ENCODE data around the gene RERE.
"Not testable (repeated sequence)": the region's sequence is repeated elsewhere in the genome, so short reads cannot be mapped to it uniquely, and the experiment has no call there.

The RERE gene

DNA sequence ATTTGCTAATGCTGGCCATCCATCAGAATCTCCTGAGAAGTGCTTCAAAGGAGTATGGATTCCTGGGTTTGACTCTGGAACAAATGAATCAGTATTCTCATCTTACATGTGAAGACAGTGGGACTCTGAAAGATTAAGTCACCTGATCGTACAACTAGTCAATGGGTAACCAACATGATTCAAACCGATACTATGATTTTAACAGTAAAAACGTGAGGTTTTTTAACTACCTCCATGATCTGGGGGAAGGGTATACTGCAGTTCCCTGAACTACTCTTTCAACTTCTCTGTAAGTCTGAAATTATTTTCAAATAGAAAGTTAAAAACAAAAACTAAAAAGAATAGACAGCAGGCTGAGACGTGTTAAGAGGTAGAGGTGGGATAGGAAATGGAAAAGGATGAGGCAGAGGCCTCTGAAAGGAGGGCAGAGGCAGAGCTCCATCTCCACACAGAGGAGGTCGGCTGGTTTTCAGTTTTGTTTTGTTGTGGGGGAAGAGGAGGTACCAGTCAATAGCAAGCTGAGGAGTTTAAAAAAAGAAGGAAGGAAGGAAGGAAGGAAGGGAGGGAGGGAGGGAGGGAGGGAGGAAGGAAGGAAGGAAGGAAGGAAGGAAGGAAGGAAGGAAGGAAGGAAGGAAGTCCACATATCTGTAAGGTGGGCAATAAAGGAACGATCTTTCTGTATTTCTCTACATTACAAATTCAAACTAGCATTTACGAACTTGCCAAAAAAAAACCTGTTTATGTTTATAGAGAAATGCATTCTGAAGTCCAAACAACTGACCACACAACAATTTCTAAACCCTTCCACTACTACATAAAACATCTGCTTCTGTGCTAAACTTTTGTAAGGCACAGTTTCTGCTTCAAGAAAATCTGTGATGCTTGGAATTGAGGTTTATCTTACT lies 213.1 kb downstream of the RERE start:
- H3K4me3 ChIP-seq (ENCODE audit: low read length): no peak overlapping the region
- no peak for DNase-seq (ENCODE audit: low read depth, low spot score)

DNA sequence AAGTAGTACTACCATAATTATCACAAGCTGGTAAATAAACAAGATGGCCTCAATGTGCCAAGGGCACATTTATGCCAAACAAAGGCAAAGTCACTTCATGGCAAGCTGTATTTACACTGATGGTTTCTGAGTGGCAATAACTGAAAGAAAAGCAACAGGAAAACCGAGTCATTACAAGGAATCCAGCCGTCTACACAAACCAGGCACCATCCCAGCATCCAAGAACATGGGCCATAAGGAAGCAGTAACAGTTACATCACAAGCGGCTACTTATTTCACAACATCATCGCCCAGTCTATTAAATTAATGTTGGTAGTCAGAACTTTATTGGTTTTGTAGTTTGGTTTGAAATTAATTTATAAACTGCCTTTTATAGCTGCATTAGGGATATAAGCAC lies 214.2 kb downstream of the RERE start:
- DNase-seq (ENCODE audit: low read depth, low spot score): no peak
- no peak overlapping the region for H3K4me3 ChIP-seq (ENCODE audit: low read length)

DNA sequence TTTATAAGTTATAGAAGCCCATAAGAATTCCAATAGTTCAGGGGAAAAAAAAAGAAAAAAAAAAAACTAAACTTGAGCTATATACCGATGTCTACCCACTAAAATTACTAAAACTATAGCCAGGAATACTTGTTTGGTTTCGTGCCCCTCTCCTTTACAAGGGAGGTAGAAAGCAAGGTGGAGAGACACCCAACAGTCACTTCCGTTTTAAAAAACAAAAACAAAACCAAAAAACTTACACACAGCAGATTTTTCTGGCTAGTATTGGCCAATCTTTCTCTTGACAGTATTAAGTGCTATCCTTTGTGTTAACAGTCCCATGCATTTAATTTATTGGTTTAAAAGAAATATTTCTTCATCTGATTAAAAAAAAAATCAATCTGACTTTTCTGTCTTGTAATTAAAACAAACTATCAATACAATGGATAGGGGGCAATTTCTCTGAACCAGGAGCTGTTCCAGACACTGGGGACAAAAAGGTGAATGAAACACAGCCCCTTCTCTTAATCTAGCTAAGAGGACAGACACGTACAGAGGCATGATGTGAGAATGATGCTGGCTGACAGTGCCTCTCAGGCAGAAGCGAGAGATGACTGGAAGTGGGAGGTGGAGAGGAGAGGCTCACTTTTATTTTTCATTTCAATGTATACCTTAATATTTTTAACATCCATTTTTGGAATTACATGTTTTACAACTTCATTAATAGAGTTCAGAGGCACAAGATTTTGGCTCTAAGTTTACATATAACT lies 214.8 kb downstream of the RERE start:
- no peak overlapping the region for H3K4me3 ChIP-seq (ENCODE audit: low read length)
- no peak for DNase-seq (ENCODE audit: low read depth, low spot score)

DNA sequence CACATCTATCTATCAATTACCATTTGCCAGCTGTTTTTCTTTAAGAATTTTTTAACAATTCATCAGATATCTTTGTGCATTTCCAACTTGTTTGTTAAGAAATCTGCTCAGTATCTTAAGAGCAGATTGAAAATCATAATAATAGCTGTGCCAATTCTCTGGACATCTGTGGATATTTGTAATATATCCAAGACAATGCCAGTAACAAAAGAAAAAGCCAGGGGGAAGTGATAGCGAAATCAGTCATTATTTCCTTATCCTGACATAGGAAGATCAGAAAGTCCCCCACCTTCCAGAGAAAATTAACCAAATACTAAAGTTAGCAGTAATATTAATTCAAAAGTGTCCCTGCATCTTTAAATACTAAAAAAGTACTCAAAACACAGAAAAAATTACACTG lies 217.1 kb downstream of the RERE start:
- no peak for DNase-seq (ENCODE audit: low read depth, low spot score)
- H3K4me3 ChIP-seq (ENCODE audit: low read length): no peak overlapping the region

DNA sequence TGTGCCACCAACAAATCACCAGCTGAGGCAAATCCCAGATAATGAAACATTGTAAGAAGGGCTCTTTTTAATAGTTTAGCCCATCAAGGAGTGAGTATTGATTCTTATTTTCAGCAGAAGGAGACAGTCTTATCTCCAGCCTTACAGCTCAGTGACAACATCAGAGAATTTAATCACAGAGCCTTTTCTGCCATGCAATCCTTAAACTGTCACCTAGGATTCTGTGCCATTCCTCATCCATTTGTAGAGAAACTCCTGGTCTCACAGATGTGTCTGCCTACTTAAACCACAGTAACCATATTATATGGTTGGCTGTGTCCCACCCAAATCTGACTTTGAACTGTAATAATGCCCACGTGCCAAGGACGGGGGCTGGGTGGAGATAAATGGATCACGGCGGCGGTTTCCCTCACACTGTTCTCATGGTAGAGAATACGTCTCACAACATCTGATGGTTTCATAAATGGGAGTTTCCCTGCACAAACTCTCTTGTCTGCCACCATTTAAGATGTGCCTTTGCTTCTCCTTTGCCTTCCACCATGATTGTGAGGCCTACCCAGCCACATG lies 217.7 kb downstream of the RERE start:
- H3K4me3 ChIP-seq (ENCODE audit: low read length): no peak overlapping the region
- DNase-seq (ENCODE audit: low read depth, low spot score): no peak

DNA sequence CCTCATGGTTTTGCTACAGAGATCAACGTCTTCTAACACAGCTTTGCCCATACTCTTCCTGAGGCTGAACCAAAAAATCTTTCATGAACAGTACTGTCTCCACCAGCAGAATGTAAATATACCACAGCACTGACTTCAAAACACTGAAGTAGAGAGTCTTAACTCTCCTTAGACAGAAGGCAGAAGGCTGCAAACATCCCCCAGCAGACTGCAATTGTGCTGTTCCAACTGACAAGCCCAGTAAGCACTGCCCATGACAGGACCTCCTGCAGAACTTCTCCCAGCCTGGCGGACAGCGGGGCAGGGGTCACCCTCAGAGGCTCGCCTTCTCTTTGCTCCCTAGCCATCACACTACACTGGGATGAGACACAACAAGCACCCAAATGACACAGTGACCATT lies 218.7 kb downstream of the RERE start:
- no peak for DNase-seq (ENCODE audit: low read depth, low spot score)
- H3K4me3 ChIP-seq (ENCODE audit: low read length): no peak overlapping the region

DNA sequence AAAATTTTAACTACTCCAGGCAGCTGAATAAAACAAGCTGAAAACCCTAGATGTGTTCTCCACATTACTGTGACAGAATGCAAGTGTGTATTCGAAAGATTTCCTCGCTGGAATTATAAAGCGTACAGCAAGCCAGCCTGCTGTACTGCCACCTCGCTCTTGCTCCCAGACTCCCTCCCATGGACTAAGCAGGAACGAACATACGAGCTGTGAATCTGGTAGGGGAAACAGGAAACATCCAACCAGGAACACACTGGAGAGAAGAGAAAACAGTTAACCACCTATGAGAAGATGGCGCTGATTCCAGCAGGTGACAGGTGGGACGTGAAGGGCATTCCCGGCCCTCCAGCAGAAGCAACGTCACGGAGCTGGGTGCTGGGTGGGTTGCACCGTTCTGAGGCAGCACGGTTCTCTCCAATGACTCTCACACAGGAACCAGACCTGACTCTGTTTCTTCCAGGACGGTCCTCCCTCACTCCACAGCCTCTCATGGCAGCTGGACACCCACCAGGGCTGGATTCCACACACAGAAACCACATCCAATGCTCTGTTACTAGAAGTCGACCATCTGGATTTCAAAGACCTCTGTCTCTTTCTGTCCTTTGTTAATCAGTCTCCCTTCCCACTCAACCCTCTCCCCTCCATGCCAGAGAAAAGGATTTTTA lies 219.2 kb downstream of the RERE start:
- H3K4me3 ChIP-seq (ENCODE audit: low read length): no peak overlapping the region
- DNase-seq (ENCODE audit: low read depth, low spot score): no peak

DNA sequence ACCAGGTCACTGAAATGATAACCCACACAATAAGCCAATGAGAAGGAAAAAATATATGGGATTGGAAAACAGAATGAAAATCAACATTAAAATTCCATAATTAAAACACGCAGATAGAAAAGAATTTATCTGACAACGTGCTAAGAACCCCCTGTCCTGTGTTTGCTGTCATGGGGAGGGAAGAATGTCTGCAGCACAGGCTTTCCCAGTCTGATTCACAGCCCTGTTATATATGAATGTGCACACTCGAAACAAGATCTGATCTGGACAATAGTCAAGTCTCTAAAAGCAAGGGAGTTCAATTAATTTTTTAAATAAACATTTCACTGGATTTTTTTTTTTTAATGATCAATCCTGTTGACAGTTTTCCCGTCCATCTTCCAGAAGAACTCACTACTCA lies 220.0 kb downstream of the RERE start:
- no peak overlapping the region for H3K4me3 ChIP-seq (ENCODE audit: low read length)
- no peak for DNase-seq (ENCODE audit: low read depth, low spot score)

DNA sequence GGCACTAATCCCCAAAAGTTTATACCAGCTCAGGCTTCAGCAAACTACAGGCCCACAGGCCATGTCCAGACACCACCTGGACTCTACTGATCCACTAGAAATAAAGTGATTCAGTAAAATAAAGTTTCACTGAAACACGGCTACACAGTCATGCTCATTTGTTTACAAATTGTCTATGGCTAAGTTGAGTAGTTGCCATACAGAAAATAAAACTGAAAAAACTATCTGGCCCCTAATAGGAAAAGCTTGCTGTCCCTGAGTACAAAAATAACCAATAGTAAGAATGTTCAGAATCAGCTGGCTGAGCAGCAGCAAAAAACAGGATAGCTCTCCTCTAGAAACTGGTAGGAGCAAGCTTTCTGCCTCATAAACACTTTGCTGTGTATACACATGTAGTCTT lies 221.5 kb downstream of the RERE start:
- DNase-seq (ENCODE audit: low read depth, low spot score): no peak
- H3K4me3 ChIP-seq (ENCODE audit: low read length): no peak overlapping the region

DNA sequence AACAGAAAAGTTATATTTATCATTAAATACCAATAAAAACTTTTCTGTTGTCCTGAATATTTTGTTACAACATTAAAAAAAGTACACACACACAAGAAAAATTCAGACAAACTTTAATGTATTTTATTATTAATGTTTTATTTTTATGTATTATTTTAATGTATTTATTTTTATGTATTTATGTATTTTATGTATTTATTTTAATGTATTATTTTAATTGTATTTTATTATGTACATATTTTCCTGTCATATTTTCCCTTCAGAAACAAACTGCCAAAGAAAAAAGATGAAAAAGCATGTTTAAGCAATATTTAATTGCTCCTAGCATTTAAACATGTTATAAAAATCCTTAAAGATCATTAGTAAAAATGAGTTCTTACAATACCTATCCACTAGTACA lies 222.1 kb downstream of the RERE start:
- no peak for DNase-seq (ENCODE audit: low read depth, low spot score)
- no peak overlapping the region for H3K4me3 ChIP-seq (ENCODE audit: low read length)

DNA sequence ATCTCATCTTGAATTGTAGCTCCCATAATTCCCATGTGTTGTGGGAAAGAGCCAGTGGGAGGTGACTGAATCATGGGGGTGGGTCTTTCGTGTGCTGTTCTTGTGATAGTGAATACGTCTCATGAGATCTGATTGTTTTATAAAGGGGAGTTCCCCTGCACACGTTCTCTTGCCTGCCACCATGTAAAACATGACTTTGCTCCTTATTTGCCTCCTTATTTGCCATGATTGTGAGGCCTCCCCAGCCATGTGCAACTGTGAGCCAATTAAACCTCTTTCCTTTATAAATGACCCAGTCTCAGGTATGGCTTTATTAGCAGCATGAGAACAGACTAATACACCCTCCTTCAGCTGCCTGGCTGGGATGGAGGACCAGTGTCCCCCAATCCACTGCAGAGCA lies 224.1 kb downstream of the RERE start:
- H3K4me3 ChIP-seq (ENCODE audit: low read length); DNase-seq (ENCODE audit: low read depth, low spot score): not testable (repeated sequence)

DNA sequence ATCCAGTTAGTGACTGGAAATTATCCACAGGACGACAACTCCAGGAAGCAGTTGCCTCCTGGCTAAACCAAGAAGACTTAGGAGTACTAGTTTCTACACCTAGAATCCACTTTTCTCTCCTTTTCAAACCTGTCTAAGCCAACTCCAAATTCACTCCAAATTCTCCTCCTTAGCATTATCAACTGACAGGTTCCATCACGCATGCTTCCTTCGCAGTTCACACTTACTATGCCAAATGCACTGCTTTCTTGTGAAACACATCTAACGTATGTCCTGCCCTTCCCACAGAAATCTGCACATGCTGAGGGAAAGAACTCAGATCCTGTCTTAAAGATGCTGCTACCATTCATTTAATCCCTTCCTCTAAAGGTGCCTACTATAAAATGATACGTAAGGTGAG lies 225.9 kb downstream of the RERE start:
- no peak for DNase-seq (ENCODE audit: low read depth, low spot score)
- H3K4me3 ChIP-seq (ENCODE audit: low read length): no peak overlapping the region

DNA sequence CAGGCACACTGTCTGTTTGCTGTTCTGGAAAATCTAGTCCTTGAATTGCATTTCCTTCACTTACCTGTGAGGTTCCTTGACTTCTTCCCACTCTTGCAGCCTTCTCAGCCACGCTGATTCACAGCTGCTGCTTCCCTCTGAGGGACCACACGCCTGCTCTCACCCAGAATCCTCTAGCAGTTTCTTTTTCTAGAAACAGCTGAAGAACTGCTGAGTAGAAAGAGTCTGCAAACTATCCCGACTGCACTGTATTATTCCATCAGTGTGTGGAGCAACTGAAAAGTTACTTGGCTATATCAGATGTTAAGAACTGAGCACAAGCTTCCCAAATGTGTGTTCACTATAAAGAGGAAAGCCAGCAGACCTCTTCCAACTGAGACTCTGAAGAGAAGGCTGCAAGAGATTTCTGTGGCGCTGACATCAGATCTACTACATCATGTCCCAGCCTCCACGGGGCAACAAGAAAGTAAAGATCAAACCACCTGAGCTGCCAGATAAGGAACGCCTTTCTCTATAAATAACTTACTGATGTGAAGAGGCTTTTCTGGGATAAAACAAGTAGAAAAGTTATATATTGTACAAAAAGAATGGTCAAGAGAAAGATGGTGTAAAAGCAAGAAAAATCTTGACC lies 226.6 kb downstream of the RERE start:
- no peak for DNase-seq (ENCODE audit: low read depth, low spot score)
- no peak overlapping the region for H3K4me3 ChIP-seq (ENCODE audit: low read length)

DNA sequence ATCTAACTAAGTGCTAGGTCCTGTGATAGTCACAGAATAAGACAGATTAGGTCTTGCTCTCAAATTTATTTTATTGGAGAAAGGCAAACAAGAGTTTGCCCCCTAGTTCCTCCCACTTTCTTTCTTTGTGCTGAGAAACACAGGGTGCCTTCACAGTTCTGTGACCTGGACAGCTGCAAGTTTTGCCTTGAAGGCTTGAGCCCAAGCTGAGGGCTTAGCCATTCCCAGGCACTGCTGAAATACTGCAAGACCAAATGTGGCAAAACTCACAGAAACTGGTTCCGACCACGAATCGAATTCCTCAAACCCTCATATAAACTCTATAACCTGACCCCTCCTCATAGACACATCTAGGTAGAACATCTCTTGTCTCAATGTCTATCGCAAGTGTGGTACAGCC lies 227.9 kb downstream of the RERE start:
- no peak for DNase-seq (ENCODE audit: low read depth, low spot score)
- H3K4me3 ChIP-seq (ENCODE audit: low read length): no peak overlapping the region

DNA sequence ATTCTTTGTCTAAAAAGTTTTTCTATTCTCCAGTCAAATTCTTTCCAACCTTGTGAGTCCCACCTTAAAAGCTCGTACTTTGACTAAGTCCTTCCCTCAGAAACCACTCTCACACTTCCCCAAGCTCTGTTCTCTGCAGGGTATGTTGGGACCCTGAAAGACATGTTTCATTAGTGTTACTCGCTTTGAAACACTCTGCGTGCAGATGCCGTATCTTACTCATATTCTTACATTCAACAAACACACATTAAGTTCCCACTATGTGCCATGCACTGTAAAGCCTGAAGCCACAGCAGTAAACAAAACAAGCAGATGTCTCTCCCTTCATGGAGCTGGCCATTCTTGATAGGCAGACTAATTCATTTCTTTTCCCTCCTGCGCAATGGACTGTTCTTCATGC lies 229.7 kb downstream of the RERE start:
- DNase-seq (ENCODE audit: low read depth, low spot score): no peak
- H3K4me3 ChIP-seq (ENCODE audit: low read length): no peak overlapping the region

DNA sequence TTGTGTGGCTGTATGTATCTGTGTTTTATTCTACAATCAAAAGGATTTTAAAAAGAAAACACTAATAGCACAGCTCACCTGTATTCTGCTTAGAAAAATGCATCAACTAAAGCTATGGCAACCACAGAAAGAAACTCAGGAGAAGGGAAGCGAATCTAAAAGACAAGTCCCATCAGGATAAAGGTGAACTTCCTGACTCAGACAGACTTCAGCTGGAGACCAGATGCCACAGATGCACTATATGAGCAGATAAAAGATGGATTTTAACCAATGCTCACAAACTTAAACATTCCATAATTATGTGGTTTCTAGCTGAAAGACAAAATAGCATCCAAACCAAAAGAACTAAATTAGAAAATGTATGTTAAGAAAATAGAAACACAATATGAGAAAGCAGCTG lies 231.0 kb downstream of the RERE start:
- DNase-seq (ENCODE audit: low read depth, low spot score): no peak
- H3K4me3 ChIP-seq (ENCODE audit: low read length): no peak overlapping the region

DNA sequence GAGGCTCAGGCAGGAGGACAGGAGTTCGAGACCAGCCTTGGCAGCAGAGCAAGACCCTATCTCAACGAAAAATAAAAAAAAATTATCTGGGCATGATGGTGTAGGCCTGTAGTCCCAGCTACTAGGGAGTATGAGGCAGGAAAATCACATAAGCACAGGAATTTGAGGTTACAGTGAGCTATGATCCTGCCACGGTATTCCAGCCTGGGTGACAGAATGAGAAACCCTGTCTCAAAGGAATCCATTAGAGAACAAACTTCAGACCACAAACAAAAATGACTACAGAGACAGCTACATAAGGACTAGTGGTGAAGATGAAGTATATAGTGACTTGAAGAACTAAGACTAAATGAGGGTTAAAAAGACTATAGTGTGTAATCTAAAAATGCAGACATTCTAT lies 233.1 kb downstream of the RERE start:
- no peak for DNase-seq (ENCODE audit: low read depth, low spot score)
- no peak overlapping the region for H3K4me3 ChIP-seq (ENCODE audit: low read length)

DNA sequence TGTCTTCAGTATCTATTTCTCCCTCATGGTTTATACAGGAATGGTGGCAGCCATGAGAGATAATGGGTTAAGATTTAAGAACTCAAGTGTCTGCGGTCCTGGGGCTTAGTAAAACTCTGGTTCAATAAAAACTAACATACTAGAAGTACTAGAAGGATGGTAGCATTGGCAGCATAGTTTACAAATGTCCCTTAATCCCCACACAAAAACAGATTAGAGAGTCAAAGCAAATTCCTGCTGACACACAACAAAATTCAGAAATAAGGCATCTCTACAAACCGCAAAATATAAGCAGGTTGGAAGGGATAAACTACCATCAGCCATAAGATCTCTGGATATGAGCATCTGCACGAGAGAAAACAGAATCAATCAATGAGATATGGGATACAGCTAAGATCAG lies 234.4 kb downstream of the RERE start:
- no peak overlapping the region for H3K4me3 ChIP-seq (ENCODE audit: low read length)
- no peak for DNase-seq (ENCODE audit: low read depth, low spot score)

DNA sequence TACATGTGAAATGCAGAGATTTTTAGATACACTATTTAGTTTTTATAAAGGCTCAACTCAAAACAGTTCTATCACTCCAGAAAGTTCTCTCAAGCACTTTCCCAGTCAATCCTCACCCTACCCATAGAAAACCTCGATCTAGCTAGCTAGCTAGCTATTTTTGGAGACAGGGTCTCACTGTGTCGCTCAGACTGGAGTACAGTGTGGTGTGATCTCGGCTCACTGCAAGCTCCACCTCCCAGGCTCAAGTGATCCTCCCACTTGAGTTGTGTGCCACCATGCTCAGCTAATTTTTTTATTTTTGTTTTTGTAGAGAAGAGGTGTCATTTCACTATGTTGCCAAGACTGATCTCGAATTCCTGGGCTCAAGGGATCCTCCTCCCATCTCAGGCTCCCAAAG lies 236.9 kb downstream of the RERE start:
- no peak for DNase-seq (ENCODE audit: low read depth, low spot score)
- H3K4me3 ChIP-seq (ENCODE audit: low read length): no peak overlapping the region
